ENCODE data around the gene NBDY. TPM values are rescaled to one million over a fixed set of nuclear protein-coding genes. Genes with fewer than 3 reads are reported as not detected.

The NBDY gene
- total and polyA plus RNA-seq, 2 of the 13 experiments (the other 11 are each of a cell fraction or from before 2014, with no cell fraction given), result 1.4 to 1.7 TPM

DNA sequence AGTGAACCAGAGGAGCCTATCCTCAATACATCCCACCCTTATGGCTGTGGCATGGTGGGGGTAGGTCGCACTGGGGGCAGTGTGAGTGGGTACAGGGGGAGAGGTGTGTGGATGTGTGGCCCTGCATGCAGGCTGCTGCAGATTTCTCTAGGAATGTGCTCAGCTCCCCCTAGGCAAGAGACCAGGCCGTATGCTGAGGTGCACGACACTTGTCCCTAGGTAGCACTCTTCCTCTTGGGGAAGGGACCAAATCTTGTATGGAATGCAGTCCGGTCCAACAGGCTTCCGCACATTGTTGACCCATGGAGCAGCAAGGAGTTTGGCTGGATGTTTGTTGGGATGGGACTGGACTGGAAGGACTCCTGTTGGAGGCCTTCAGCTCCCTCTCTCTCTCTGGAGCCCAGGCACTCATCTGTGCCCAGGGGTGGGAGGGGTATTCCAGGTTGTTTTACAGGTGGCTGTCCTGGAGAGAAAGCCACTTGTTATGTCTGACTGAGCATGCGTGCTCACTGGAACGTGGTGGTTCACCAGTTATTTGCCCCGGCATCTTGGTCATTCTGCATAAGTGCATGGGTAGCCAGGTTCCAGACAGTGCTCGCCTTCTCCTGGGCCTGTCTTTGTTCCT is 55.1 kb downstream of the NBDY start:
- H4K20me1 ChIP-seq (ENCODE audit: insufficient read depth, low read length), result no peaks in the 10 kb centered on the region
- ChIA-PET POLR2A (no interaction called here), CTCF (ENCODE audit: low intra/inter-chr PET ratio, low total read pairs) (no interaction called here)
- no peaks in the 10 kb centered on the region for H3K27me3 ChIP-seq (ENCODE audit: control insufficient read depth in 1 of 2, insufficient read depth in 2 of 2, low read length in 2 of 2)
- H3K27ac ChIP-seq (ENCODE audit: extremely low read length, insufficient read depth, low read length), result no peak overlapping the region
- TF ChIP-seq ZNF180 (CRISPR knock-in tag; IDR thresholded peaks at IDR 0.05; ENCODE audit: borderline replicate concordance, low read depth), result no peak
- no TSS peak for BruUV-seq (replicated peaks)
- peaks cover 28% of the 10 kb centered on the region for H3K4me1 ChIP-seq (ENCODE audit: insufficient read depth, low read length)
- H3K4me2 ChIP-seq (ENCODE audit: low read depth, low read length), result no peak overlapping the region
- no peak overlapping the region for H3K9ac ChIP-seq (ENCODE audit: insufficient read depth, low read depth, low read length)
- intact Hi-C loops (cut with micrococcal nuclease; ENCODE audit: unreplicated experiment) (no loop called here), in situ Hi-C loops (cut with HindIII; ENCODE audit: extremely low pct_ligation_motif_present, low pct_unique_long_range_greater_than_20kb) (no loop called here)
- DNase-seq (ENCODE audit: low spot score) (no peak), ATAC-seq (no peak), FAIRE-seq (no peak)
- no peak overlapping the region for H2AFZ ChIP-seq (ENCODE audit: low read length)
- H3K9me3 ChIP-seq (ENCODE audit: low read length), result no peaks in the 10 kb centered on the region
- H3K36me3 ChIP-seq (replicated peaks in 1 of 2; ENCODE audit: control insufficient read depth in 1 of 2, insufficient read depth in 2 of 2, low read length in 2 of 2), result no peaks in the 10 kb centered on the region
- H3K4me3 ChIP-seq (replicated peaks in 1 of 3; ENCODE audit: insufficient read depth in 1 of 3, low read depth in 2 of 3, low read length in 3 of 3), result no peak overlapping the region
- H3K79me2 ChIP-seq (ENCODE audit: insufficient read depth, low read length), result no peaks in the 10 kb centered on the region
- 75% methylated on average over 3 of the region's 9 CpGs for WGBS (ENCODE audit: low lambda C conversion rate)

DNA sequence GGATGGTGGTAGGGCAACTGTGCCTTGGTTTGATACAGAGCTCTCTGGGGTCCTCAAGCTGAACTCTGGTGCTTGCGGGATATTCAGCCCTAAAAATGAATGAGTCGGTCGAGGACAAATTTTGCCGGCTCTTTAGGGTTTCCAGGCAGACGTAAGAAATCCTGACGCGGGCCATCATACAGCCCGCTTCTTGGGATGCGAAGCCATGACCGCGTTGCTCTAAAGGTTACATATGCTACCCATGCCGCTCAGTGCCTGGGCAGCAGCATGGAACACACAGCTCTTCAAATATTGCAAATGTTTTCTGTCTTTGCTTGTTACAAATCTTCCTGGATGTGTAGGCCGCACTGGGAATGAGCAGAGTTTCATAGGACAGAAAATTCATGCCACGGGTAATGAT is 55.6 kb downstream of the NBDY start:
- POLR2A ChIA-PET, result no interaction called here
- WGBS (ENCODE audit: low lambda C conversion rate), result 95% methylated on average over 4 of the region's 14 CpGs
- Histone ChIP-seq H3K4me1 (ENCODE audit: insufficient read depth, low read length) (peaks cover 28% of the 10 kb centered on the region), H3K9me3 (ENCODE audit: low read length) (no peaks in the 10 kb centered on the region), H3K36me3 (replicated peaks in 1 of 2; ENCODE audit: control insufficient read depth in 1 of 2, insufficient read depth in 2 of 2, low read length in 2 of 2) (no peaks in the 10 kb centered on the region), H3K9ac (ENCODE audit: insufficient read depth, low read depth, low read length) (no peak overlapping the region), H3K4me3 (replicated peaks in 1 of 3; ENCODE audit: insufficient read depth in 1 of 3, low read depth in 2 of 3, low read length in 3 of 3) (no peak overlapping the region), H3K4me2 (ENCODE audit: low read depth, low read length) (no peak overlapping the region), H4K20me1 (ENCODE audit: insufficient read depth, low read length) (no peaks in the 10 kb centered on the region), H3K27me3 (ENCODE audit: control insufficient read depth in 1 of 2, insufficient read depth in 2 of 2, low read length in 2 of 2) (no peaks in the 10 kb centered on the region), H3K79me2 (ENCODE audit: insufficient read depth, low read length) (no peaks in the 10 kb centered on the region), H3K27ac (ENCODE audit: extremely low read length, insufficient read depth, low read length) (no peak overlapping the region), H2AFZ (ENCODE audit: low read length) (no peak overlapping the region)
- ATAC-seq (no peak), DNase-seq (ENCODE audit: low spot score) (no peak), FAIRE-seq (no peak)
- intact Hi-C loops (cut with micrococcal nuclease; ENCODE audit: unreplicated experiment), result no loop called here
- in situ Hi-C loops (cut with HindIII; ENCODE audit: extremely low pct_ligation_motif_present, low pct_unique_long_range_greater_than_20kb), result no loop called here
- CTCF ChIA-PET (ENCODE audit: low intra/inter-chr PET ratio, low total read pairs), result no interaction called here
- no TSS peak for BruUV-seq (replicated peaks)
- TF ChIP-seq RORA (CRISPR knock-in tag; IDR thresholded peaks at IDR 0.05) (no peak), NFKB2 (CRISPR knock-in tag; IDR thresholded peaks at IDR 0.05; ENCODE audit: borderline replicate concordance) (no peak), XRCC5 (optimal IDR thresholded peaks at IDR 0.05; ENCODE audit: low read length) (no peak)
- TF ChIP-seq, protein P1, sequence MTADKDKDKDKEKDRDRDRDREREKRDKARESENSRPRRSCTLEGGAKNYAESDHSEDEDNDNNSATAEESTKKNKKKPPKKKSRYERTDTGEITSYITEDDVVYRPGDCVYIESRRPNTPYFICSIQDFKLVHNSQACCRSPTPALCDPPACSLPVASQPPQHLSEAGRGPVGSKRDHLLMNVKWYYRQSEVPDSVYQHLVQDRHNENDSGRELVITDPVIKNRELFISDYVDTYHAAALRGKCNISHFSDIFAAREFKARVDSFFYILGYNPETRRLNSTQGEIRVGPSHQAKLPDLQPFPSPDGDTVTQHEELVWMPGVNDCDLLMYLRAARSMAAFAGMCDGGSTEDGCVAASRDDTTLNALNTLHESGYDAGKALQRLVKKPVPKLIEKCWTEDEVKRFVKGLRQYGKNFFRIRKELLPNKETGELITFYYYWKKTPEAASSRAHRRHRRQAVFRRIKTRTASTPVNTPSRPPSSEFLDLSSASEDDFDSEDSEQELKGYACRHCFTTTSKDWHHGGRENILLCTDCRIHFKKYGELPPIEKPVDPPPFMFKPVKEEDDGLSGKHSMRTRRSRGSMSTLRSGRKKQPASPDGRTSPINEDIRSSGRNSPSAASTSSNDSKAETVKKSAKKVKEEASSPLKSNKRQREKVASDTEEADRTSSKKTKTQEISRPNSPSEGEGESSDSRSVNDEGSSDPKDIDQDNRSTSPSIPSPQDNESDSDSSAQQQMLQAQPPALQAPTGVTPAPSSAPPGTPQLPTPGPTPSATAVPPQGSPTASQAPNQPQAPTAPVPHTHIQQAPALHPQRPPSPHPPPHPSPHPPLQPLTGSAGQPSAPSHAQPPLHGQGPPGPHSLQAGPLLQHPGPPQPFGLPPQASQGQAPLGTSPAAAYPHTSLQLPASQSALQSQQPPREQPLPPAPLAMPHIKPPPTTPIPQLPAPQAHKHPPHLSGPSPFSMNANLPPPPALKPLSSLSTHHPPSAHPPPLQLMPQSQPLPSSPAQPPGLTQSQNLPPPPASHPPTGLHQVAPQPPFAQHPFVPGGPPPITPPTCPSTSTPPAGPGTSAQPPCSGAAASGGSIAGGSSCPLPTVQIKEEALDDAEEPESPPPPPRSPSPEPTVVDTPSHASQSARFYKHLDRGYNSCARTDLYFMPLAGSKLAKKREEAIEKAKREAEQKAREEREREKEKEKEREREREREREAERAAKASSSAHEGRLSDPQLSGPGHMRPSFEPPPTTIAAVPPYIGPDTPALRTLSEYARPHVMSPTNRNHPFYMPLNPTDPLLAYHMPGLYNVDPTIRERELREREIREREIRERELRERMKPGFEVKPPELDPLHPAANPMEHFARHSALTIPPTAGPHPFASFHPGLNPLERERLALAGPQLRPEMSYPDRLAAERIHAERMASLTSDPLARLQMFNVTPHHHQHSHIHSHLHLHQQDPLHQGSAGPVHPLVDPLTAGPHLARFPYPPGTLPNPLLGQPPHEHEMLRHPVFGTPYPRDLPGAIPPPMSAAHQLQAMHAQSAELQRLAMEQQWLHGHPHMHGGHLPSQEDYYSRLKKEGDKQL (CRISPR knock-in tag; IDR thresholded peaks at IDR 0.05; ENCODE audit: low read depth), result no peak
